Cardiac muscle cell (in vitro differentiated cells and primary cell): ENCODE data around the gene KCNJ9. TPM values are rescaled to one million over a fixed set of nuclear protein-coding genes. Genes with fewer than 3 reads are reported as not detected.
A peak's percentile ranks its signal among the peaks of the same experiment; 100 is the strongest.

Source experiments
- DNase-seq, 2 donors: peaks; one replicate each; pipeline versions ENCODE4 v3.0.0 to v3.0.0-alpha.2; 2010 to 2017; ENCODE audit warnings: low read depth in 1 of 2, low spot score in 1 of 2
- H3K27ac ChIP-seq: fragments of 200-600 bp; sonication (generic); 2 replicates; pipeline ENCODE4 v1.5.1; 2016
- H3K27me3 ChIP-seq: fragments of 200-600 bp; sonication (generic); 2 replicates; pipeline ENCODE4 v1.6.0; 2016; ENCODE audit warnings: control low read depth
- H3K36me3 ChIP-seq: fragments of 200-600 bp; sonication (generic); 2 replicates; pipeline ENCODE4 v1.5.1; 2016; ENCODE audit warnings: control low read depth
- H3K4me1 ChIP-seq: fragments of 200-600 bp; sonication (generic); 2 replicates; pipeline ENCODE4 v1.8.1; 2017; ENCODE audit warnings: low read depth, mild to moderate bottlenecking, mixed run types
- H3K4me3 ChIP-seq: fragments of 200-600 bp; sonication (generic); 2 replicates; pipeline ENCODE4 v1.5.1; 2016; ENCODE audit warnings: mild to moderate bottlenecking
- H3K9me3 ChIP-seq: fragments of 200-600 bp; sonication (generic); 2 replicates; pipeline ENCODE4 v1.5.1; 2017; ENCODE audit warnings: low read depth, mild to moderate bottlenecking, control low read depth
- polyA plus RNA-seq: library from polyadenylated mRNA; unstranded; fragments of >200 nt; fragmentation: Nextera tagmentation; extraction: Ambion mirVana; gene quantifications from 2 replicates; pipeline ENCODE4 v1.2.1, GENCODE V29; 2016
- total RNA-seq: library from RNA; depleted of rRNA; stranded (reverse); fragments of >200 nt; gene quantifications from 2 replicates; pipeline ENCODE4 v1.2.3, GENCODE V29; 2016
- TF ChIP-seq, protein P1 (sequence below): IDR thresholded peaks from 2 replicates; pipeline ENCODE4 v1.5.1; 2012; ENCODE audit warnings: low read depth, mild to moderate bottlenecking, low read length

The KCNJ9 gene
- total and polyA plus RNA-seq, 2 experiments from 2014 or later = 0.03 to 0.09 TPM

DNA sequence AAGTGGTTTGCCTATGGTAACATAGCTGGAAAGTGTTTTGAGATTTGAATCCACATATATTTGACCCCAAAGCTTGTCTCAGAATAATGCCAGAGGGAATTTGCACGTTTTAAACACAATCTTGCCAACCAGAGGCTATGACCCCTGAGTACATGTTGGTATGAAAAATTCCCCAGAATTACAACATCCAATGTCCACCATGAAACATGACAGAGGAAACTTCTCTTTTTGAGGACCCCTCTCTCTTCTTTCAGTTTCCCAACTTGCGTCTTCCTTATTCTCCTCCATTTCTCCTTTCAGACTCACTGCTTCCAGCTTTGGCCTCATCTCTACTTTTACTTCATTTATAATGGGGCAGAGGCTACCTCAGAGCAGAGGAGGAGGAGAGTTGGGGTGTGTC is 5.5 kb upstream of the KCNJ9 start:
- H3K27me3 ChIP-seq = peaks cover 48% of the 10 kb centered on the region
- H3K4me1 ChIP-seq = no peaks in the 10 kb centered on the region
- no peaks in the 10 kb centered on the region for H3K36me3 ChIP-seq
- TF ChIP-seq, protein P1, sequence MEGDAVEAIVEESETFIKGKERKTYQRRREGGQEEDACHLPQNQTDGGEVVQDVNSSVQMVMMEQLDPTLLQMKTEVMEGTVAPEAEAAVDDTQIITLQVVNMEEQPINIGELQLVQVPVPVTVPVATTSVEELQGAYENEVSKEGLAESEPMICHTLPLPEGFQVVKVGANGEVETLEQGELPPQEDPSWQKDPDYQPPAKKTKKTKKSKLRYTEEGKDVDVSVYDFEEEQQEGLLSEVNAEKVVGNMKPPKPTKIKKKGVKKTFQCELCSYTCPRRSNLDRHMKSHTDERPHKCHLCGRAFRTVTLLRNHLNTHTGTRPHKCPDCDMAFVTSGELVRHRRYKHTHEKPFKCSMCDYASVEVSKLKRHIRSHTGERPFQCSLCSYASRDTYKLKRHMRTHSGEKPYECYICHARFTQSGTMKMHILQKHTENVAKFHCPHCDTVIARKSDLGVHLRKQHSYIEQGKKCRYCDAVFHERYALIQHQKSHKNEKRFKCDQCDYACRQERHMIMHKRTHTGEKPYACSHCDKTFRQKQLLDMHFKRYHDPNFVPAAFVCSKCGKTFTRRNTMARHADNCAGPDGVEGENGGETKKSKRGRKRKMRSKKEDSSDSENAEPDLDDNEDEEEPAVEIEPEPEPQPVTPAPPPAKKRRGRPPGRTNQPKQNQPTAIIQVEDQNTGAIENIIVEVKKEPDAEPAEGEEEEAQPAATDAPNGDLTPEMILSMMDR = no peak
- no peak for DNase-seq
- no peak overlapping the region for H3K4me3 ChIP-seq
- H3K27ac ChIP-seq = no peak overlapping the region
- no peaks in the 10 kb centered on the region for H3K9me3 ChIP-seq

GRCh38 chr1:160076295-160076694 is 5.0 kb upstream of the KCNJ9 start:
- Histone ChIP-seq H3K27me3 (peaks cover 52% of the 10 kb centered on the region), H3K9me3 (no peaks in the 10 kb centered on the region)
- no peak for DNase-seq

DNA sequence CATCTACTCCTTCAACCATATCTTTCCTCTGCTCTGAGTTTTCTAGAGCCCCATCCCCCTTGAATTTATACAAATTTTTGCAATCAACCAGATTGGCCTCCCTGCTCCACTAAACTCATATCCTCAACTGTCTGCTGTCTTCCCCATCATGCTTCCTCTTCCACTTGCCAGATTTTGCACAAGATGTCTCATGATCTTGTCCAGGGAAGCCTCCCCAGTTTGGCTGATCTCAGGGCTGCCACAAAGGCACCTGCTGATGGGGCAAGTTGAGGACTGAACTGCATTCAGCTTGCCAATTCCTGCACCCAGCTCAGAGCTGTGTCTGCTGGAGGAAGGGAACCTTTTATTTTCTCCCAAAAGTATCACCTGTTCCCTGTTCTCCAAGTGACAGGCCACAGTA is 3.9 kb upstream of the KCNJ9 start:
- no peaks in the 10 kb centered on the region for H3K9me3 ChIP-seq
- H3K36me3 ChIP-seq = no peaks in the 10 kb centered on the region
- H3K27me3 ChIP-seq = peaks cover 54% of the 10 kb centered on the region
- no peaks in the 10 kb centered on the region for H3K4me1 ChIP-seq
- DNase-seq = no peak
- no peak overlapping the region for H3K4me3 ChIP-seq
- H3K27ac ChIP-seq = no peak overlapping the region
- TF ChIP-seq, protein P1 = no peak

More at GRCh38 chr1:160076295-160076694, 5.0 kb upstream of the KCNJ9 start:
- TF ChIP-seq, protein P1 = no peak
- H3K36me3 ChIP-seq = no peaks in the 10 kb centered on the region
- no peaks in the 10 kb centered on the region for H3K4me1 ChIP-seq
- H3K4me3 ChIP-seq = no peak overlapping the region
- no peak overlapping the region for H3K27ac ChIP-seq

GRCh38 chr1:160078512-160079195 is 2.7 kb upstream of the KCNJ9 start:
- H3K4me1 ChIP-seq = no peaks in the 10 kb centered on the region
- H3K9me3 ChIP-seq = no peaks in the 10 kb centered on the region
- TF ChIP-seq, protein P1 = peak; percentile 88
- DNase-seq = peak; percentile 40 to 54
- no peak overlapping the region for H3K27ac ChIP-seq
- H3K27me3 ChIP-seq = peaks cover 57% of the 10 kb centered on the region
- H3K36me3 ChIP-seq = no peaks in the 10 kb centered on the region
- no peak overlapping the region for H3K4me3 ChIP-seq

GRCh38 chr1:160079448-160079847 is 1.9 kb upstream of the KCNJ9 start:
- Histone ChIP-seq H3K4me3 (no peak overlapping the region), H3K9me3 (no peaks in the 10 kb centered on the region), H3K36me3 (no peaks in the 10 kb centered on the region), H3K27ac (no peak overlapping the region), H3K4me1 (no peaks in the 10 kb centered on the region), H3K27me3 (peaks cover 65% of the 10 kb centered on the region)
- TF ChIP-seq, protein P1 = no peak
- DNase-seq = no peak
